ENCODE data around the gene SMTNL2.
"Not testable (repeated sequence)": the region's sequence is repeated elsewhere in the genome, so short reads cannot be mapped to it uniquely, and the experiment has no call there.

SMTNL2 gene

DNA sequence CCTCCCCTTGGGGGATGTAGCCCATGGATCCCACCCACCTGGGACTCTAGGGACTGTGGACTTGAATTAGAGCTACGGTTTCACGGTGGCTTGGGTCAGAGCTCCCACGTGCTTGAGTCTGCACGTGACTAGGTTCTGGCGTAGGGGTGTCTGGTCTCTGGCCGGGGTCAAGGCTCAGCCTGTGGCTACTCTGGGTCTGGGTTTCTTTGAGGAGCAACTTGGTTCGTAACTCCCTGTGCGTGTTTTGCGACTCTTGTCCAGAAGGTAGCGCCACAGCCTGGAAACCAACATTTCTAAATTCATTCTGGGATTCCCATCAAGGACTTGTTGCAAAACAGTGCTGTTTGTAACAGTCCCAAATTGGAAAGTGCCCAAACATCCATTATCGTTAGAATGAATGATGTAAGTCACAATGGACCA lies 23.5 kb upstream of the SMTNL2 start:
- no peak for DNase-seq

DNA sequence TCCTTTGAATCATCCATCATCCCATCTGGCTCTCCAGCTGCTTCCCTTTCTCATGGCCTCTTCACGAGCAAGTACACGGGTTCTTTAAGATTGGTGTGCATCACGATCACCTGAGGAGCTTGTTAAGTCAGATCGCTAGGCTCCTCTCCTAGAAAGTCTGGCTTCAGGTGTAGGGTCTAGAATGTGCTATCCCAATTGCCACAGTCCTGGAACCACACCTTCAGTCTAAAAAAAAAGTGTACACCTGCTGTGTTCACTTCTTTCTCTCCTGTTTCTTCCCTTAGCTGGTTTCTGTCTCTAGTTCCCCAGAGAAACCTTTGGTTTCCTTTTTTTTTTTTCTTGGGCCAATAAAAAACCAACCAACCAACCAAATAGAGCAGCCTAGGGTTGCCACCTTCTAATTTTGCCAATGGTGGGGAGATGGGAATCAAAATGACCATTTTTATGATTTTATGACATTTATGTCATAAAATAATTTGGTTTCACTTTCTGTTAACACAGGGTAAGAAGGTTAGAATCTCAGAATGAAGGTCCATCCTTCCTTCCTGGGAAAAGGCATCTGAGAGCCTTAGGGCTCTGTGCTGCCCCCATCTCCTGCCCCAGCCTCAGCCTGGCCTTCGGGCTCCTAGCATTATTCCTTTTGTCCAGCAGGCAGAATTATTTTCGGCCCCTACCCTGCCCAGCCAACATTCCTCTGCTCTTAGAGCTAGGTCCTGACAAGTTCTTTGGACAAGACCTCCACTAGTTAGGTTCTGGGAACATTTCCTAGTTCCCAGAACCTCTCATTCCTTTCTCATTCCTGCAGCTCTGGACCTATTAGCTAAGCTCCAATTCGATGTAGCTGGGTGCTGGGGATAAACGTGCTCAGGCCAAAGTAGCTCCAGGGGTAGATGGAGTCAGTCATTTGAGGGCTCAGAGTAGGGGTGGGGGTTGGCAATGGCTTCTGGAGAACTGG lies 22.0 kb upstream of the SMTNL2 start:
- no peak for DNase-seq

- DNase-seq = peak; percentile 36
Measured at GRCh38 chr17:4565209-4566141, 18.9 kb upstream of the SMTNL2 start.

DNA sequence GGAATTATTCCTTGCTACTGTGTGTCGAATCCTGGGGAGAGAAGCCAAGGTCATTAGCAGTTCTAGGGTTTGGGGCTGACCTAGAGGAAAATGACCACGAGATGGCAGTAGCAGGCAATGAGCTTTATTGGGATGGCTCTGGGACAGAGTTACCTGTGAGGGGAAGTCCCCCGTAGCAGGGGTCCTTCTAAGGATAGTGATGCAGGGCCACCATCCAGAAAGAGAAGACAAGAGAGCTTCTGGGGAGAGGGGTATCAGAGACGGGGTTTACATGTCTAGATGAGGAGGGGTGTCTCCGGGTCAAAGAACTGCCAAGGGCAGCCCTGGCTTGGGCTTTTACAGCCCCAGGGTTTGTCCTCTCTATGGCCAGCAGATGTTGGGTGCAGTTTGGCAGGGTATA lies 17.5 kb upstream of the SMTNL2 start:
- DNase-seq = no peak

DNA sequence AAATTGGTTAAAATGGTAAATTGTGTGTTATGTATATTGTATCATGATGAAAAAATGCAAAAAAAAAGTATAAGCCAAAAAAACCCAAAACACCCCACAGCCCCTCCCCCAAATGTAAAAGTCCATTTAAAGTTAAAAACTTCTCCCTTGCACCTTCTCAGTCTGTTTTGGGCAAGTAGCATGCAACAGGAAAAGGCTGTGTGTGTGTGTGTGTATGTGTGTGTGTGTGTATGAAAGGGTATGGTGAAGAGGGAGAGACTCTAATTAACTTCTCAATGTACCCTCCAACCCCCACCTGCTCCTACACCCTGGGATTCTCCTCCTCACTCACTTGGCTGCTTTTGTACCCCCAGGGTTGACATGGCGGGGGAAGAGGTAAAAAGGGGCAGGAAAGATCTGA lies 14.7 kb upstream of the SMTNL2 start:
- no peak for DNase-seq

DNA sequence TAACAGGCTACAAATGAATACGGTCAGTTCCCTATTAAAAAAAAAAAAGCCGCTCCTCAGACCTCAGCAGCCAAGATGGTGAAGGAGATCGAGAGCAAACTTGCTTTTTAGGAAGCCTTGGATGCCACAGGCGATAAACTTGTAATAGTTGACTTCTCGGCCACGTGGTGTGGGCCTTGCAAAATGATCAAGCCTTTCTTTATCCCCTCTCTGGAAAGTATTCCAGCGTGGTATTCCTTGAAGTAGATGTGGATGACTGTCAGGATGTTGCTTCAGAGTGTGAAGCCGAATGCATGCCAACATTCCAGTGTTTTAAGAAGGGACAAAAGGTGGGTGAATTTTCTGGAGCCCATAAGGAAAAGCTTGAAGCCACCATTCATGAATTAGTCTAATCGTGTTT lies 12.2 kb upstream of the SMTNL2 start:
- no peak for DNase-seq

GRCh38 chr17:4573115-4573514 lies 11.2 kb upstream of the SMTNL2 start:
- no peak for DNase-seq

DNA sequence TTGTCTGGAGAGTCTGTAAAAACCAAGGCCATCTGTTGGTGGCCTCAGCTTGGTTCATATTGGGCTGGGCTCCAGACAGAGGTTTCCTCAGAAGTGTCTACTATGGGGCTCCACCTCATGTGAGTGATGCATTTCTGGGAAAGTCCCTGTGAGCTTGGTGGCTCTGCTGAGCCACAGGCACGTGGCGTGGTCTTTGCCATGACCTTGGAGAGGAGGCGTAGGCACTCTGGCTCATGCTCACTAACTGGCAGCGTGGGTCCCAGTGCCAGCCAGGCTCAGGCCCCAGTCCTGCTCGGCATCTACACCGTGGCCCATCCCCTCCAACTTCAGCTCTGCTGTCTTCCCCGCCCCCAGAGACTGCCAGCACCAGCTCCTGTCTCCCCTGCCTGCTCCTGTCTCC lies 10.7 kb upstream of the SMTNL2 start:
- no peak for DNase-seq

- DNase-seq = no peak
Measured at GRCh38 chr17:4574448-4575045, 9.8 kb upstream of the SMTNL2 start.

GRCh38 chr17:4576161-4576558 lies 8.2 kb upstream of the SMTNL2 start:
- no peak for DNase-seq

- no peak for DNase-seq
Measured at GRCh38 chr17:4576729-4577322, 7.5 kb upstream of the SMTNL2 start.

- no peak for DNase-seq
Measured at GRCh38 chr17:4577386-4577993, 6.8 kb upstream of the SMTNL2 start.

- not testable (repeated sequence) for DNase-seq
Measured at GRCh38 chr17:4578349-4578748, 6.0 kb upstream of the SMTNL2 start.

DNA sequence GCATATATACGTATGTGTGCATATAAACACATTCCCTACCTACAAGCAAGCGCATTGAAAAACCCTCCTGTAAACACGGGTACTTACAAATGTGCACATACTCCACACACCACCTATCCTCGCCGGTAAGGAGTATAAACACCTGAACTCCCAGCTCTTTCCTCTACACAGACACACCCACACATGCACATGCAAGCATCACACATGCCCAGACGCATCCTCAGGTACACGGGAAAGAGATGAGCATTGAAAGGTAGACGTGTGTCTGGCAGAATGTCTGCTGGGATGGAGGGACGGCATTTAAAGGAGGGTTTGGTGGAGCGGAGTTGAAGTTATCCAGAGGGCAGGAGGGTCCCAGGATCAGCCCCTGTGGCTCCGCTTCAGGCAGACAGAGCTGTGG lies 4.7 kb upstream of the SMTNL2 start:
- no peak for DNase-seq

- no peak for DNase-seq
Measured at GRCh38 chr17:4580291-4580690, 4.0 kb upstream of the SMTNL2 start.

GRCh38 chr17:4582101-4582501 lies 2.2 kb upstream of the SMTNL2 start:
- DNase-seq = no peak

- no peak for DNase-seq
Measured at GRCh38 chr17:4582691-4583090, 1.6 kb upstream of the SMTNL2 start.

- no peak for DNase-seq
Measured at GRCh38 chr17:4583206-4583605, 1.1 kb upstream of the SMTNL2 start.

GRCh38 chr17:4583782-4584100 lies 588 bp upstream of the SMTNL2 start:
- DNase-seq = no peak

- DNase-seq = no peak
Measured at GRCh38 chr17:4584917-4585637, 748 bp downstream of the SMTNL2 start.

- no peak for DNase-seq
Measured at GRCh38 chr17:4585638-4585994, 1.3 kb downstream of the SMTNL2 start.

- no peak for DNase-seq
Measured at GRCh38 chr17:4586043-4586442, 1.7 kb downstream of the SMTNL2 start.
